Aorta (tissue), 5 donors: ENCODE data around the gene ANXA11. TPM values are rescaled to one million over a fixed set of nuclear protein-coding genes. Genes with fewer than 3 reads are reported as not detected.
A peak's percentile ranks its signal among the peaks of the same experiment; 100 is the strongest.
"Not testable (repeated sequence)": the region's sequence is repeated elsewhere in the genome, so short reads cannot be mapped to it uniquely, and the experiment has no call there.

ENCODE experiments used
- ATAC-seq: fragments of 200-7000 bp; cut with Tn5 transposase; one replicate; pipeline ENCODE4 v1.9.1; 2022; ENCODE audit warnings: moderate library complexity; ENCODE audit not compliant: low FRiP score
- DNase-seq, 2 donors: peaks; one replicate each; pipeline ENCODE4 v3.0.0-alpha.2; 2020
- H3K27ac ChIP-seq, 2 donors: one replicate each; pipeline ENCODE4 v1.5.1; 2013; ENCODE audit warnings: low read length in 2 of 2, mild to moderate bottlenecking in 2 of 2, moderate library complexity in 2 of 2, control low read depth in 1 of 2, inconsistent platforms in 1 of 2, low read depth in 1 of 2
- H3K27me3 ChIP-seq, 2 donors: one replicate each; pipeline ENCODE4 v1.6.1; 2013; ENCODE audit warnings: control low read depth in 1 of 2, low read length in 1 of 2, mild to moderate bottlenecking in 1 of 2, moderate library complexity in 1 of 2; ENCODE audit not compliant: insufficient read depth in 2 of 2, control insufficient read depth in 1 of 2
- H3K36me3 ChIP-seq, 2 donors: one replicate each; pipeline ENCODE4 v1.6.1; 2013; ENCODE audit warnings: control low read depth in 1 of 2, low read length in 1 of 2, mild to moderate bottlenecking in 1 of 2; ENCODE audit not compliant: insufficient read depth in 2 of 2, control insufficient read depth in 1 of 2
- H3K4me1 ChIP-seq, 2 donors: one replicate each; pipeline ENCODE4 v1.6.1; 2013; ENCODE audit warnings: low read length in 2 of 2, control low read depth in 1 of 2, mild to moderate bottlenecking in 1 of 2, moderate library complexity in 1 of 2; ENCODE audit not compliant: insufficient read depth in 2 of 2, control insufficient read depth in 1 of 2
- H3K4me3 ChIP-seq, 2 donors: one replicate each; pipeline ENCODE4 v1.5.1; 2013; ENCODE audit warnings: low read length in 2 of 2, control low read depth in 1 of 2, mild to moderate bottlenecking in 1 of 2
- H3K9me3 ChIP-seq: one replicate; pipeline ENCODE4 v1.6.1; 2013; ENCODE audit warnings: mild to moderate bottlenecking, low read length; ENCODE audit not compliant: control insufficient read depth
- WGBS, 2 donors: extraction: QIAGEN DNeasy Blood & Tissue Kit; methylation state at CpG; one replicate each; pipeline ENCODE4 v1.1.7; 2013; 5-methylcytosine and 5-hydroxymethylcytosine counted together
- intact Hi-C, 2 donors: fragments of 100-400 bp; cut with DNase I; formaldehyde crosslinking; loops; one replicate each; pipeline versions ENCODE4 v1.14.2 to v1.15.0; 2022
- polyA plus RNA-seq, 2 donors: library from polyadenylated mRNA; stranded (reverse); fragments of 200-250 nt; gene quantifications; one replicate each; pipeline ENCODE4 v1.2.3, GENCODE V29; 2013
- total RNA-seq, 2 donors: library from RNA; stranded (reverse); fragmentation: NEBNext Ultra II Directional; extraction: Animal tissue kit (Norgen Biotek cat#: 25700); gene quantifications; one replicate each; pipeline ENCODE4 v1.2.1, GENCODE V29; 2021
- donor health status: healthy with polysubstance abuse.
- donor health status: Bipolar disorder and iron deficiency.
- donor health status: DM: no; HTN: no; CAD: no.
- donor health status: DM: no; HTN: no; CAD: no.
- donor health status: DM: yes; HTN: yes; CAD: no.

Gene ANXA11
- total and polyA plus RNA-seq, 4 donors = 97.3 to 256 (median 193) TPM

DNA sequence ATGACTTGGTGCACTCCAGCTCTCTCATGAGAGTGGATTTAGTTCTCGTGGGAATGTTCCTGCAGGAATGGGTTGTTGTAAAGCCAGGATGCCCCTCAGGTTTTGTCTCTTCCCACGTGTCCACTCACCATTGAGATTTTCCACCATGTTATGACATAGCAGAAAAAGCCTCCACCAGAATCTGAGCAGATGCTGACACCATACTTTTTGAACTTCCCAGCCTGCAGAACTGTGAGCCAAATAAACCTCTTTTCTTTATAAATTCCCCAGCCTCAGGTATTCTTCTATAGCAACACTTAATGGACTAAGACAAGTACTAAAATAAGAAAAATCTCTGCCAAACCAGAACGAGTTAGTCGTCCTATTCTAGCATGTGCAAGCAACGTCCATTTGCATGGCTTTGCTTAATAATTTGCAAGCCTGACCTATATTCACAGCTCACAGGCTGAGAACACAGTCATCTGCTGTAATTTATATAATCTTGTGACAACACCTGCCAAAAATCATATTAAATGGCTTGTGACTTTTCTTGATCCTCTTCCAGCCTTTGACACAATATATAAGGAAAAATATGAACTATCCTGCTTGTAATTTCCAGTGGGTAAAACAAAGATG lies 9.1 kb upstream of the ANXA11 start:
- WGBS, 2 donors = 87 to 89% methylated on average over 5 of the region's 5 CpGs
- H3K36me3 ChIP-seq, H3K27me3 ChIP-seq, DNase-seq, intact Hi-C loops, ATAC-seq, H3K4me3 ChIP-seq, H3K27ac ChIP-seq, H3K9me3 ChIP-seq, H3K4me1 ChIP-seq: not testable (repeated sequence)

DNA sequence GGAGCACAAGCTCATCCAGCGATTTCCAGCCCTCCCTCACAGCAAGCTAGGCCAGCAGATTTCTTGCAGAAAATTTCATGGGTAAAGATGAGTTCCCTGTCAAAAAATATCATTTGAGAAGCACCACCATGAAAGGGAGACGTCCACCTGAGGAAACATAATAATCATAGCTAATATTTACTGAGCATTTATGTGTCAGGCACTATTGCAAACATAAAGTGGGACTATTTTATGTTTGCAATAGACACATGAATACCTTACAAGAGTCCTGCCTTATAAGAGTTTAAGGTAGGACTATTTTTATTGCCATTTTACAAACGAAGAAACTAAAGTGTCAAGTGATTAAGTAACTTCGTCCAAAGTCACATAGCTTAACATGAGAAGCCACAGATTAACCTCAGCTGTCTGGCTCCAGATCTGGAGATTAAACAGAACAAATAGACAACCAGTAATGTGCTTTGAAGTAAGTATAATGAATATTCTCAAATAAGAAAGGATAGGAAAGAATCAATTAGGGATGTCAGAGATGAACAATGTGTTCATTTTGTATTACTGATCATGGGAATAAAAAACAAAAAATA lies 7.3 kb upstream of the ANXA11 start:
- DNase-seq, H3K27ac ChIP-seq, H3K4me1 ChIP-seq, H3K36me3 ChIP-seq, intact Hi-C loops, H3K27me3 ChIP-seq, H3K4me3 ChIP-seq, ATAC-seq, H3K9me3 ChIP-seq: not testable (repeated sequence)
- 89 to 92% methylated on average over 4 of the region's 4 CpGs for WGBS, 2 donors

DNA sequence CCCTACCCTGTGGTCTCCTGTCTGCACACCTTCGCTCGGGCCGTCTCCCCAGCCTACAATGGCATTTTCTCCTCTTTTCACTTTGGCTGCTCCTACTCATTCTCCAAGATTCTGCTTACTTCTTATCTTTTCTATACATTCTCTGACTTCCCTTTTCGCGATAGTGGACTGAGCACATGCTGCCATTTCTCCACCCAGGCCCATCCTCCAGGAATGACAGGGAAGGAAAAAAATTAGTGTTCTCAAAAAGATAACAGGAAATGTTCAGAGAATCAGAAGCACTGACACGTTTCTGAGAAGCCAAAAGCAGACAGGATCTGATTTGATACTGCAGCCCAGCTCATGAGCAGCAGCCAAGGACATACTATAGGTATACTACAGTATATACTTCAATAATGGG lies 6.4 kb upstream of the ANXA11 start:
- no peak for DNase-seq
- intact Hi-C loops = no loop called here
- Histone ChIP-seq H3K36me3 (no peaks in the 10 kb centered on the region), H3K27ac (no peak overlapping the region), H3K4me3 (no peak overlapping the region), H3K9me3 (no peaks in the 10 kb centered on the region), H3K27me3 (no peaks in the 10 kb centered on the region), H3K4me1 (peaks cover 2 to 4% of the 10 kb centered on the region in 2 donors)
- ATAC-seq = no peak
- 90 to 93% methylated on average over 6 of the region's 6 CpGs for WGBS, 2 donors

DNA sequence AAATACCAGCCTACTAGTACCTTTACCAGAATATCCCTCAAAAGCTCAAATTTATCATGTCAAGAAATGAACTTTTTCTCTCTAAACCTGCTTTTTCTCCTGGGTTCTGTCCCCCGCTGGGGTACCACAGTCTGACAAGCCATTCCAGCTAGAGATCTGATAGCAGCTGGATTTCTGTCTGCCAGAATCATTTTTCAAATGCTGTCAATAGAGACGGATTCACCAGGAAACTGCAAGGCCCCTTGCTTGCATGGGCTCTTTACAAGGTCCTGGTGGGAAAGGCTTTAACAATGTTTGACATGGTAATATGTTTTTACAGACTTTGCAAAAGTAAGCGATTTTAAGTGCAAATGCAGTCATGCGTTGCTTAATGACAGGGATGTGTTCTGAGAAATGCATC lies 4.9 kb upstream of the ANXA11 start:
- H3K27ac ChIP-seq = no peak overlapping the region
- no peak for ATAC-seq
- H3K9me3 ChIP-seq = no peaks in the 10 kb centered on the region
- no peak for DNase-seq
- H3K4me3 ChIP-seq = no peak overlapping the region
- intact Hi-C loops = no loop called here
- no peaks in the 10 kb centered on the region for H3K36me3 ChIP-seq
- peaks cover 2 to 6% of the 10 kb centered on the region in 2 donors for H3K4me1 ChIP-seq
- WGBS, 2 donors = 91 to 96% methylated on average over 4 of the region's 4 CpGs
- no peaks in the 10 kb centered on the region for H3K27me3 ChIP-seq

DNA sequence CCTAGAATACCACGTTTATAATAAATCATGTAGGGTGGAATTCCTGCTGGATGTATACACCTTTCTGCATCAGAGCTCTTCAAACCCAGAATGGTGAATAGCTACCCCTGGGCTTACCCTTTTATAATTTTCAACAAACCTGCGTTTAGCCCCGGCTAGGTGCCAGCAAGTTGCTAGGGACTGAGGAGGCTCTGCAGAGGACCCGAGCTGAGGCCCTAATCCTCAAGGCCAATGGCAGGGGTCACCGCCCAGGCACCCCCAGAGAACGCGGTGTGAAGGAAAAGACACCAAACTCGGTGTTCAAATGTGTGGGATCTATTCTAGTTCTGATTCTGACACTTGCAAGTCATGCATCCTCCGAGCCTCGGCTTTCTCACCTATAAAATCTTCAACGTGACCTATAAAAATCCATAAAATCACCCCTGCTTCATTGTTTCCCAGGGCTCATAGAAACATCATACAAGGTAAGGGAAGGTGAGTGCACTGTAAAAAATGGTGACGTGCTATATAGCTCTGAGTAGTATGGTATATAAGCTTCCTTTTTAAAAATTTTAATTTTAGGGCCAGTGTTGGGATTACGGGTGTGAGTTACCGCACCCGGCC lies 2.5 kb upstream of the ANXA11 start:
- peaks cover 2 to 6% of the 10 kb centered on the region in 2 donors for H3K4me1 ChIP-seq
- H3K27ac ChIP-seq = peak overlapping the region; percentile 78 to 93
- no peak overlapping the region for H3K4me3 ChIP-seq
- no peak for DNase-seq
- intact Hi-C loops = no loop called here
- no peak for ATAC-seq
- 47 to 49% methylated on average over 15 of the region's 15 CpGs for WGBS, 2 donors
- no peaks in the 10 kb centered on the region for H3K27me3 ChIP-seq
- no peaks in the 10 kb centered on the region for H3K36me3 ChIP-seq
- no peaks in the 10 kb centered on the region for H3K9me3 ChIP-seq

DNA sequence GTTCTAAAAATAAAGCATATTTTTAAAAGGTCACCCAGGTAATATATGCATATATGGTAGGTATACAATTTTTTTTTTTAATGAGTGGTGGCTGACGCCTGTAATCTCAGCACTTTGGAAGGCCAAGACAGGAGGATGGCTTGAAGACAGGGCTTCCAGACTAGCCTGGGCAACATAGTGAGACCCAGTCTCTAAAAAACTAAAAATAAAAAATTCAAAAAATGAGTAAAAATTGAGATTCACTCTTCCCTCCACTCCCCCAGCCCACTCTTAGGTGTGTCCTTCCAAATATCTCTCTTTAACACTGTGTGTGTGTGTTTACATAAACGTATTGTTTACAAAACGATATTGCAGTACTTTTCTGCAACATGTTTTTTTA lies 929 bp upstream of the ANXA11 start:
- H3K27me3 ChIP-seq = no peaks in the 10 kb centered on the region
- ATAC-seq (no peak), DNase-seq (no peak)
- peaks cover 2 to 10% of the 10 kb centered on the region in 2 donors for H3K4me1 ChIP-seq
- intact Hi-C loops = no loop called here
- H3K36me3 ChIP-seq = no peaks in the 10 kb centered on the region
- no peak overlapping the region for H3K4me3 ChIP-seq
- H3K9me3 ChIP-seq = no peaks in the 10 kb centered on the region
- no peak overlapping the region for H3K27ac ChIP-seq
- WGBS, 2 donors = 66 to 78% methylated on average over 3 of the region's 3 CpGs

- H3K27me3 ChIP-seq = no peaks in the 10 kb centered on the region
- no peaks in the 10 kb centered on the region for H3K9me3 ChIP-seq
- intact Hi-C loops = loop anchor here (1.0 to 2.0 kb wide), 2 partner anchors 46 to 50 kb away; no protein-coding TSS in a partner anchor
- 0 to 2% methylated on average over 47 to 66 of the region's 66 CpGs for WGBS, 2 donors
- peaks cover 3 to 10% of the 10 kb centered on the region in 2 donors for H3K4me1 ChIP-seq
- ATAC-seq (peak; percentile 26), DNase-seq (peak; percentile 59 to 83)
- H3K27ac ChIP-seq = peak overlapping the region; percentile 83 to 97
- H3K4me3 ChIP-seq = peak overlapping the region; percentile 24 to 72
- no peaks in the 10 kb centered on the region for H3K36me3 ChIP-seq
Measured at GRCh38 chr10:80204677-80205476, 460 bp downstream of the ANXA11 start.

DNA sequence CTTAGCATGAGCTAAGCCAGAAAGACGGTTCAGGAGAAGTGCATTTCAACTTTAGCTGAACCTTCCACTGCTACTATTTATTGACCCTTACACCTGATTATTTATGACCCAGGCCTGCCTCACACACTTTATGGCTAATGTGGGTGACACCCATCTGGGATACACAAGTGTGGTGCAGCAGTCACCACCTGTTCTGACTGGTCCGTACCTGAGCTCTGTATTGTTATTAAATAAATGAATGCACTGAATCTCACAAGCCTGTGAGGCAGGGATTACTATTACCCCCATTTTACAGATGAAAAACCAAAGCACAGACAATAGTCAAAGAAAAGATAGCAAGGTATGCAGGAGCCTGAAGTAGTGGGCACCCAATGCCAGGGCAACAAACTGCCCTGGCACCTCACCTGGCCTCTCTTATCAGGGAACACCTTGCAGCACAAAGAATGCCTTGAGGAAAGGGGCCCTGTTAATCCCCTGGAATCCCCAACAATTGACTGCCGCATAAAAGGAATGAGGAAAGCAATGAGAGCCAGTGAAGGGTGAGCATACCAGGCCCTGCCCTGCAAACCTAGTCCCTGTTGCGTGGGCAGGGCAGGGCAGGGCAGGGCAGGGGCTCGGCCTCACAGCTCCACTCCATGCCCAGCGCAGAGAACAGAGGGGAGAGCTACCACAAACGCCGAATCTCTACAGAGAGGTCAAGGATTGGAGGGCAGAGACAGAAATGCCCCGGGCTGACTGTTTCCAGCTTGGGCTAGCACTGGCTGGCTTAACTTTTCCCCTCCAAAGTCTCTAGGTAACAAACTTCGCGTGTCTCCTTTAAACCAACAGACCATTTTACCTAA lies 1.3 kb downstream of the ANXA11 start:
- H3K27ac ChIP-seq = peak overlapping the region; percentile 83 to 97
- peak; percentile 30 for ATAC-seq
- peaks cover 3 to 10% of the 10 kb centered on the region in 2 donors for H3K4me1 ChIP-seq
- H3K4me3 ChIP-seq = peak overlapping the region; percentile 24 to 72
- whole genome bisulfite sequencing, 2 donors = 2% methylated on average over 11 of the region's 11 CpGs
- intact Hi-C loops = loop anchor here in 1 of 2 donors (2.0 kb wide), 1 partner anchor 45 kb away; no protein-coding TSS in a partner anchor
- H3K27me3 ChIP-seq = no peaks in the 10 kb centered on the region
- peak in 1 of 2 donors; percentile 55 for DNase-seq
- H3K36me3 ChIP-seq = no peaks in the 10 kb centered on the region
- no peaks in the 10 kb centered on the region for H3K9me3 ChIP-seq
